SK-N-SH treated with all-trans-retinoic acid at 6 μM for 48 hours (cell line): Measurements from ENCODE around the gene IGHMBP2.

Experiments
- ARNTL ChIP-seq: fragments of 450-650 bp; formaldehyde crosslinking; IDR thresholded peaks from 2 replicates; pipeline ENCODE4 v1.5.0; 2020; ENCODE audit warnings: low read depth, mild to moderate bottlenecking, moderate library complexity, borderline replicate concordance
- GLIS3 ChIP-seq: fragments of 250-450 bp; sonication (Bioruptor Pico); IDR thresholded peaks from 2 replicates; pipeline ENCODE4 v1.5.0; 2020; ENCODE audit warnings: mild to moderate bottlenecking, moderate library complexity
- OSR1 ChIP-seq: fragments of 250-450 bp; sonication (Bioruptor Pico); IDR thresholded peaks from 2 replicates; pipeline ENCODE4 v1.8.0; 2022; ENCODE audit warnings: moderate library complexity, mild to moderate bottlenecking, inconsistent platforms
- PPARA ChIP-seq: fragments of 250-450 bp; sonication (Bioruptor Pico); IDR thresholded peaks from 2 replicates; pipeline ENCODE4 v1.5.0; 2020; ENCODE audit warnings: mild to moderate bottlenecking, borderline replicate concordance
- RARB ChIP-seq: fragments of 250-450 bp; sonication (Bioruptor Pico); IDR thresholded peaks from 2 replicates; pipeline ENCODE4 v1.8.0; 2021; ENCODE audit warnings: mild to moderate bottlenecking, moderate library complexity
- SNAI2 ChIP-seq: fragments of 250-450 bp; sonication (Bioruptor Pico); IDR thresholded peaks from 2 replicates; pipeline ENCODE4 v1.5.0; 2020; ENCODE audit warnings: mild to moderate bottlenecking, moderate library complexity
- TOX ChIP-seq: fragments of 250-450 bp; sonication (Bioruptor Pico); IDR thresholded peaks from 2 replicates; pipeline ENCODE4 v1.8.0; 2021; ENCODE audit warnings: mild to moderate bottlenecking, moderate library complexity, borderline replicate concordance
- ZC3H10 ChIP-seq: fragments of 250-450 bp; sonication (Bioruptor Pico); IDR thresholded peaks from 2 replicates; pipeline ENCODE4 v1.5.1; 2021; ENCODE audit warnings: mild to moderate bottlenecking, moderate library complexity
- ZNF70 ChIP-seq: fragments of 450-650 bp; formaldehyde crosslinking; IDR thresholded peaks from 2 replicates; pipeline ENCODE4 v1.5.0; 2020; ENCODE audit warnings: mild to moderate bottlenecking, moderate library complexity
- TF ChIP-seq, protein P1 (sequence below): fragments of 250-450 bp; sonication (Bioruptor Pico); IDR thresholded peaks from 2 replicates; pipeline ENCODE4 v1.5.1; 2021; ENCODE audit warnings: mild to moderate bottlenecking, moderate library complexity
- TF ChIP-seq, protein P2 (sequence below): fragments of 250-450 bp; sonication (Bioruptor Pico); IDR thresholded peaks from 2 replicates; pipeline ENCODE4 v1.5.1; 2020; ENCODE audit warnings: low read depth, mild to moderate bottlenecking, moderate library complexity

DNA sequence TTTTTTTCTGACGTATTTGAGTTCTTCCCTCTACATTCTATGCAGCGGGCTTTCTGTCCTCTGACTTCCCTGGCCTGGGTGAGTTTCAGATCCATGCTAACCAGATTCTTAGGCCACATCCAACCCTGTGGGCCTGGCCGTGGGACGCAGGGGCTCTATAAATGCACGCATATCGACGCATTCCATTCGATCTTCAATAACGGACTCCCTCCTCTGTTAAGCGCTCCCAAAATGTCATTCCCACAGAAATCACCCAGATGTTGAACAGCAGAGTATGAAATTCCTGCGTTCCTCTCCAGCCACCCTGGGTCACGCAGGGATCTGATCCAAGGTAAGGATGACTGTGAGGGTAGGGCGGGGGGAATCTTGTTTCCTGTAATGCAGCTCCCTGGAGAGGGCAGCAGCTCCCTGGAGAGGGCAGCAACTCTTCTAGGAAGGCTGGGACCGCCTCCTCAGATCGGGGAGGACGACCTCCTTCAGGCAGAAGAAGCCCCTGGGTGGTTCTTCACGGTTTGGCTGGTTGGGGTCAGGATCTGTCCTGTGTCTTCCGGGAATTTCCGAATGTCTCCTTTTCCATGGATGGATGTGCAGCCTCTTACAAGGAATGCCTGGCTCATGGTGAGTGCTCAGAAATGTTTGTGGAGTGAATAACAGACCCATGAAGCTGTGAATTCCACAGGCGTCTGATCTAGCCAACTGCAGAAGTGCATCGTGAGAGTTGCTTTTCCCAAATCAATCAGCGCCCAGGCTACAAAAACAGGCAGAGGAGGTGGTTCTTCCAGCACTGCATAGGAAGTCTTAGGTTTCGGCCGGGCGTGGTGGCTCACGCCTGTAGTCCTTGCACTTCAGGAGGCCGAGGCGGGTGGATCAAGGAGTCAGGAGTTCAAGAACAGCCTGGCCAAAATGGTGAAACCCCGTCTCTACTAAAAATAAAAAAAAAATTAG, 64.9 kb downstream of the IGHMBP2 start:
- TF ChIP-seq TOX = no peak
- TF ChIP-seq SNAI2 (CRISPR knock-in tag) = no peak
- no peak for TF ChIP-seq OSR1
- TF ChIP-seq ZNF70 (CRISPR knock-in tag) = no peak
- no peak for TF ChIP-seq PPARA (CRISPR knock-in tag)
- no peak for TF ChIP-seq RARB (CRISPR knock-in tag)
- TF ChIP-seq ARNTL (CRISPR knock-in tag) = no peak
- no peak for TF ChIP-seq ZC3H10 (CRISPR knock-in tag)
- TF ChIP-seq, protein P1, sequence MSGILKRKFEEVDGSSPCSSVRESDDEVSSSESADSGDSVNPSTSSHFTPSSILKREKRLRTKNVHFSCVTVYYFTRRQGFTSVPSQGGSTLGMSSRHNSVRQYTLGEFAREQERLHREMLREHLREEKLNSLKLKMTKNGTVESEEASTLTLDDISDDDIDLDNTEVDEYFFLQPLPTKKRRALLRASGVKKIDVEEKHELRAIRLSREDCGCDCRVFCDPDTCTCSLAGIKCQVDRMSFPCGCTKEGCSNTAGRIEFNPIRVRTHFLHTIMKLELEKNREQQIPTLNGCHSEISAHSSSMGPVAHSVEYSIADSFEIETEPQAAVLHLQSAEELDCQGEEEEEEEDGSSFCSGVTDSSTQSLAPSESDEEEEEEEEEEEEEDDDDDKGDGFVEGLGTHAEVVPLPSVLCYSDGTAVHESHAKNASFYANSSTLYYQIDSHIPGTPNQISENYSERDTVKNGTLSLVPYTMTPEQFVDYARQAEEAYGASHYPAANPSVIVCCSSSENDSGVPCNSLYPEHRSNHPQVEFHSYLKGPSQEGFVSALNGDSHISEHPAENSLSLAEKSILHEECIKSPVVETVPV (CRISPR knock-in tag) = no peak
- no peak for TF ChIP-seq GLIS3 (CRISPR knock-in tag)
- TF ChIP-seq, protein P2, sequence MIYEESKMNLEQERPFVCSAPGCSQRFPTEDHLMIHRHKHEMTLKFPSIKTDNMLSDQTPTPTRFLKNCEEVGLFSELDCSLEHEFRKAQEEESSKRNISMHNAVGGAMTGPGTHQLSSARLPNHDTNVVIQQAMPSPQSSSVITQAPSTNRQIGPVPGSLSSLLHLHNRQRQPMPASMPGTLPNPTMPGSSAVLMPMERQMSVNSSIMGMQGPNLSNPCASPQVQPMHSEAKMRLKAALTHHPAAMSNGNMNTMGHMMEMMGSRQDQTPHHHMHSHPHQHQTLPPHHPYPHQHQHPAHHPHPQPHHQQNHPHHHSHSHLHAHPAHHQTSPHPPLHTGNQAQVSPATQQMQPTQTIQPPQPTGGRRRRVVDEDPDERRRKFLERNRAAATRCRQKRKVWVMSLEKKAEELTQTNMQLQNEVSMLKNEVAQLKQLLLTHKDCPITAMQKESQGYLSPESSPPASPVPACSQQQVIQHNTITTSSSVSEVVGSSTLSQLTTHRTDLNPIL (CRISPR knock-in tag) = no peak
